GM19397 (cell line): Measurements from ENCODE around the gene UNC5B.

Experiments used
- ATAC-seq: cut with Tn5 transposase; IDR thresholded peaks from one replicate; pipeline ENCODE4 v1.9.1; 2021; ENCODE audit warnings: mild to moderate bottlenecking, moderate library complexity; ENCODE audit not compliant: unreplicated experiment

Gene UNC5B

DNA sequence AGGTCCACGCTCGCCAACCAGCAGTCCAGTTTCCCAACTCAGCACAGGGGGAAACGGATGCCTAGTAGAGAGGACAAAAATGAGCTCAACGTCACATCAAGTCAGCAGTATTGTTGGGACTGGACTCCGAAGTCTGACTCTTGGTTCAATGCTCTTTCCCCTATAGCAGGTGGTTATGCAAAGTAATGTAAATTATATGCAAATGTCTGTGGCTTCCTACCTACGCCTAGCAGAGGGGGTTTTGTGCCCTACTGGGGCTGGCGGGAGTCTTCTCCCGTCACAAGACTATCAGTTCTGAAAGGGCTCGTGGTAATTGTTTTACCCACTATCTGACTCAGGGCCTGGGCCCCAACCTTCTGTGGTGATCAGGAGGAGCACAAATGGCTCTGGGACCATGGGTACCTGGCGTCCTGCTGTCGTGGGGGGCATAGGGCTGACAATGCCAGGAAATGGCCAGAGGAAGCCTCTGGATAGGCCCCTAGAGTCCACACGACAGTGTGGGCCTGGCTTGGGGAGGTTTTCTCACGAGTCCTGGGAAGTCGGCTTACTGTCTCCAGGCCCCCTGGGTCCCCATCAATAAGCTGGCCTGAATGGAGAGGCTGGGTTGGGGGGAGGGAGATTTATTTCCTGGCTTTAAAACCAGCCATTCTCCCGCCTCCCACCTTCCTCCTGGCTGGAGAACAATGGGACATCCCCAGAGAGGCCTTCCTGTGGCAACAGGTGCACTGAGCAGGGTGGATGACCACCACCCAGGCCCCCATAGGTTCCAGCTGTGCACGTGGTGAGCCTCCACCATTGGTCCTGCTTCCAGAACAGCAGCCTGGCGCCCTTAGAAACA is 41.8 kb downstream of the UNC5B start:
- ATAC-seq, result no peak

DNA sequence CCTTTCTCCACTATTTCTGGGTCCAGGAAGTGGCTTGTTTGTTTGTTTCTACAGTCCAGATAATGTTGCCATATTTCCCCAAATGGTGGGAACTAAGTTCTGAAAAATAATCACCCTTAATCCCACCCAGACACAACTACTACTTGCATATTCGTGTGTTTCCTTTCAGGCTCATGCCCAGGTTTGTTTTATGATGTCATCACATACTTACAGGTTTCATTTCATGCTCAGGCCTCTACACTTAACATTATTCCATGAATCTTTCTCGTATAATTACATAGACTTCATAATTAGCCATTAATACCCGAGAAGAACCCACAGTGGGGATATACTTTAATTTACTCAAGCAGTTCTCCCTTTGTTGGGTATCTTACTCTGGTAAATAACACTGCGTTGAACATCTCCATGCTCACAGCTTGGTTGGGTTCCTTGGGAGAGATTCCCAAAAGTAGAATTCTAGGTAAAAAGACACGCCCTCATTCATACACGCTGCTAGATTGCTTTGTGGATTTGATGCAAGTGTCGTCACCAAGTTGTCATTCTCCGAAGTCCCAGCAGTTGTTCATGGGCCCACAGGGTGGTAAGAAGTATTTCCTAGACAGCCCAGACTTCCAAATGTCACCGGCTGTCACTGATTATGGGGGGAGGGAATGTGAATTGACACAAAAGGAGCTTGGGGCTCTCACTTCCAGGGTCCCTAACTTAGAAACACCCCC is 42.6 kb downstream of the UNC5B start:
- no peak for ATAC-seq

DNA sequence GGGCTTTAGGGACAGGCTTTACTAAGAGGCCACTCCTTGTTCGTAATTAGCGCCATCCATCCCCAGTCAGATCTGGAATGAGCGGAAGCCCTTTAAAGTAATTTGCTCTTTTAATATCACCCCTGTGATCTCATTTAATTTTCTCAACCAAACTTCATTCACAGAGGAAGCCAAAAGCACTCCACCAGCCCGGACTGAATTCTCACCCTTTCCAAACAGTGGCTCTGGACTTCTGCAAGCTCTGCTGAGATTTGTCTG is 43.1 kb downstream of the UNC5B start:
- no peak for ATAC-seq

DNA sequence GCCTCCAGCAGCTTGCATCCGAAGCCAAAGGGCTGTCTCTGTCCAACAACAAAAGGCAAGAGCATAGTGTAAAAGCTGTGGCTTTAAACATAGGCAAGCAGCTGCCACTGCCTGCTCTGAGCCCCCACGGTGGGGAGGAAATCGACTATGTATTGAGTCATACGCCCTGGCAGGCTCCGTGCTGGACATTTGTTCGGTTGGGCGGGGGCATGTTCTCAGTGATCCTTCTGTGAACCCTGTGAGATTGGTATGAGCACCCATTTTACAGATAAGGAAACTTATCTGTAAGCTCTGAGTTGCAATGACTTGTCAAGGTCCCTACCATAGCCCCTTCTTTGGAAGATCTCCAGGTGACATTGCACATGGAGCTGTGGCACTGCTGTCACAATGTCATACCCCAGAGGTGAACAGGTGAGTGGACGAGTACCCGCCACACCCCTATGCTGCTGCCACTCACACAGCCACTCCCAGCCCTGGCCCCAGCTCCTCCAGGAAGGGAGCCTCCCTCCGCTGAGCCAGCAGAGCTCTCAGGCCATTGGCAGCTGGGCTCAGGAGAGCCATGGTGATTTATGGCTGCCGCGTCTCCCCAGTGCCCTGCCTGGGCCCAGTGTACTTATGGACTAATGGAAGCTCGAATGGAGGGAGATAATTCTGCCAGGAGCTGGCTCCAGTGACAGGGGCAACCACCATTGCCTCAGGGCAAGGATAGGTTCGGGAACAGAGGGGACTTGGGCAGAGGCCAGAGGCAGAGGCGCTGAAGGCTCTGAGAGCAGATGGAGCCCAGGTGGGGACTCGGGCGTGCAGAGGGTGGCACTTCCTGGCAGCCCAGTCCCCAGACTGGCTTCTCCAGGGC is 43.7 kb downstream of the UNC5B start:
- ATAC-seq, result no peak

DNA sequence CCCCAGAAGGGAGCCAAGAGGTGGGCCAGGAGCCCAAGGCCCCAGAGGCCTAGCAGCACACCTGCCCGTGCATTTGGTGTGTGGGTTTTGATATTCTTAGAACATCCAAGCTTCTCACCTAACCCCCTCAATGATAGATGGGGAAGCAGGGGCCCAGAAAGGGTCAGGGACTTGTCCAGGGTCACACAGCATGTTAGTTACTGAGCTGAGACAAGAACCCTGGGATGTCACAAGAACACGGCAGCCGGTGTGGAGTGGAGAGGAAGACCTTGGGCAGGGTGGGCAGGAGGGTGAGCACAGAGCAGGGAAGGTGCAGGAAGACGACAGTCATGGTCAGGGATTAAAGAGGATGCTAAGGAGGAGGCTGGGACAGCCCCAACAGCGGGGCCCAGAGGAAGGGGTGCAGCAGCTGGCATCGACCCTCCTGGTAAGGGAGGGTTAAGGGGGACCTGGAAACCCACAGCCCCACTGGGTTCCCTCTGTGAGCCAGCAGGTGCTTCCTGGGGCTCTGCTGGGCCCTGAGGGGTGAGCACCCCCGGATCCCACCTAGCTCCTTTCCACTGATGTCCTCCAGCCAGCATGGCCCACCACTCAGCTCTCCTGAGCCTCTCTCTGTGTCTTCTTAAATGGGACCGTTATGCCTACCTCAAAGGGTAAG is 44.4 kb downstream of the UNC5B start:
- no peak for ATAC-seq

DNA sequence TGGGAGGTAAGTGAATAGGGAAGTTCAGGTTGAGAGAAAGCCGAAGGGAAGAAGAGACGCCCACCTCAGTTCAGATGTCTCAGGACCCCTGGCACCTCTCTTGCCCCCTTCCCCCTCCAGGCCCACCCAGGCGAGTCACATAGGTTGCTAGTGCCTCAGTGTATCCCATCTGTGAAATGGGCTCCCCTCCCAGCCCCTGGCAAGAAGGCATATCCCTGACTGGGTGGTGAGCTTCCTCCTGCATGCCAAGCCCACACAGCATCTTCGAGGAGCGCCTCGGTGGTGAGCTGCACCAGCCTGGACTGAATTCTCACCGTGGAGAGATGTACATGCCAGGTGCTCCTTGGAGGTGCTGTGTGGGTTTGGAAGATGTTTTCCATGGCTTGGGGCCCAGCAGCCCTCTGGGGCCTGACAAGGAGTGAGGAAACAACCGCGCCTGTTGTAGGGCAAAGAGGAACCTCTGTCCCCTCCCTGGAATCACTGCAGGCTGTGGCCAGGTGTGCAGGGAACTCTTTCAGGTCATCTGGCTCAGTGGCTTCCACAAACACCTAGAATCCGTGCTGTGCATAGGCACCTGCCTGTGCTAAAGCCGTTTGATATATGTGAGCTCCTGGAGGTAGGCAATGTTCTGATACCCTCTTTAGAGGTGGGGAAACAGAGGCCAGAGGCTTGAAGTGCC is 45.1 kb downstream of the UNC5B start:
- ATAC-seq, result no peak

DNA sequence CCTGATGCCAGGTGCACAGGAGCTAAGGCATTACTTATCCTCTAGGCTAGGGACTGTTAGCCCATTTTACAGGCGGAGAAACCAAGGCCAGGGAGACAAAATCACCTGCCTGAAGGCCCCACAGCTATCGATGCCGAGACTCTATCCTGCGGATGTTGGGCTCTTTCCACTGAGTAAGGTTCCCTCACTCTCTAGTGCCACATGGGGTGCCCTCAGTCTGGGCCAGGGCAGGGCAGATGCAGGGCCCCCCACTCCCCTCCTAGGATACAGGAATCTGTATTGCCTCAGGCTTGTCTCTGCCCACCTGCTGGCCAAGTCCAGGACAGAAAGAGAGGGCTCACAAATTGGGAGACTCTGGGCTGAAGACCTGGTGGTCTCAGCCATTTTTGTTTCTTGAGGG is 45.7 kb downstream of the UNC5B start:
- ATAC-seq, result no peak

DNA sequence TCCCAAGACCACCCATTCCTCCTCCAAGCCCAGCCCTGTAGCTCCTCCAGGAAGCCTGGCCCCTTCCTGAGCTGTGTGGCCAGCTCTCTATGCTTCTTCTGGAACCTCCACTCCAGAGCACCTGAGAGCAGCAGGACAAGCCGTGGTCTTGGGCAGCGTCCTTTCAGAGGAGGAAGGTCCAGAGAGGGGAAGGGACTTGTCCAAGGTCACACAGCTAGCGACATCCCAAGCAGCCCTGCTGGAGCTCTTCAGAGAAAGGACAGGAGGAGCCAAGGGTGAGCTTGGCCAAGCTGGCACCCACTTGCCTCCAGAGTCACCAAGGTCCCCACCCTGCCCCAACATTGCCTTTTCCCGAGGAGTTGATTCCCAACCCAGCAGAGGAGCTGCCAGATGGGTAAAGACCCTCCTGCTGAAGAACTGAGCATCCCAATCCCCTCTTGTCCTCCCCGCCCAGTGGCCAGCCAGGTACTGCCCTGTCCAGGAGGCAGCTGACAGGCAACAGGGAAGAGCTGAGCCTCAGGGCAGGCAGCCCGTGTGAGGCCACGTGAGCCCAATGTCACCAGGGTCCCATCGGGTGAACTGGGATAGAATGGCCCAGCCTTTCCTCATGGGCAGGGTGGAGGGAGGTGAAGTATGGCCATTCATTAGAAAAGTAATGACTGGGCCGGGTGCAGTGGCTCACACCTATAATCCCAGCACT is 46.2 kb downstream of the UNC5B start:
- ATAC-seq, result no peak

DNA sequence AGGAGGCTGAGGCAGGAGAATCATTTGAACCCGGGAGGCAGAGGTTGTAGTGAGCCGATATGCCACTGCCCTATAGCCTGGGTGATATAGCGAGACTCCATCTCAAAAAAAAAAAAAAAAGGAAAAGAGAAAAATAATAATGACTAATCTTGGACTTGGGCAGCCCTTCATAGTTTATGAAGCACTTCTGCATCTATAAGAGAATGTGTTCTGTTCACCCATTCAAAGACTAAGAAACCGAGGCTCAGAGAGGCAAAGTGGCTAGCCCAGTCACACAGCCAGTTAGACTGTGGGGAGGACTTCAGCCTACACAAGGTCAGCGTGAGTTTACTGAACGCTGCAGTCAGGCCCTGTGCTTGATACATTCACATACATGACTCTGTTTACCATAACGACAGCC is 46.9 kb downstream of the UNC5B start:
- ATAC-seq, result no peak

DNA sequence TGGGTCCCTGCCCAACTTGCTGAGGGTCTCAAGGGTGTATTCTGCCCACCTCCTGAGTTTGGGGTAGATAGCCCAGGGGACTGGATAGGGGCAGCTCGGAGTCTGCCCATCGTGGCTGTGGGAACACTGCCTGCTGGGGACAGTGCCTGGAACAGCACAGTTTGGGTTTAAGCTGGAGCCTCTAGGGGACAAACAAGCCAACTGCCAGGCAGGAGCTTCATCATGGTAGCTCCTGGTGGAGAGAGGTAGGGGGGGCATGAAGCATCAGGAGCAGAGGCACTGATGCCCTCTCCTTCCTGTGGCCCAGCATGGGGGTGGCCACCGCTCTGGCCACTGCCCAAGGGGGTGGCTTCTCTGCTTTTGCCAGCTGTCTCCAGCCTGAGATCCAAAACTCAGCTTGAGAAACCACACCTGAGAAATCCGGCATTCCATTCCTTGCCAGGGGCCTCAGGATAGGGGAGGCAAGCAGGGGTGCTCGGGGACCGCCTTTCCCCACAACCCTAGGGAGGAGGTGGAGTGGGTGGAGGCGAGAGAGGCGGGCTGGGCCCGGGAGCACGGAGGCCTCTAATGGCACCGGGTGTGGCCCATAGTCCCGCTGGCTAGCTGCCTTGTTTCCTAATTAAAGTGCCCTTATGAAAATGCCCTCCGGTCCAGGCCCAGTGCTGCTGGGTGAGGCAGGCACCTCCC is 47.6 kb downstream of the UNC5B start:
- no peak for ATAC-seq

DNA sequence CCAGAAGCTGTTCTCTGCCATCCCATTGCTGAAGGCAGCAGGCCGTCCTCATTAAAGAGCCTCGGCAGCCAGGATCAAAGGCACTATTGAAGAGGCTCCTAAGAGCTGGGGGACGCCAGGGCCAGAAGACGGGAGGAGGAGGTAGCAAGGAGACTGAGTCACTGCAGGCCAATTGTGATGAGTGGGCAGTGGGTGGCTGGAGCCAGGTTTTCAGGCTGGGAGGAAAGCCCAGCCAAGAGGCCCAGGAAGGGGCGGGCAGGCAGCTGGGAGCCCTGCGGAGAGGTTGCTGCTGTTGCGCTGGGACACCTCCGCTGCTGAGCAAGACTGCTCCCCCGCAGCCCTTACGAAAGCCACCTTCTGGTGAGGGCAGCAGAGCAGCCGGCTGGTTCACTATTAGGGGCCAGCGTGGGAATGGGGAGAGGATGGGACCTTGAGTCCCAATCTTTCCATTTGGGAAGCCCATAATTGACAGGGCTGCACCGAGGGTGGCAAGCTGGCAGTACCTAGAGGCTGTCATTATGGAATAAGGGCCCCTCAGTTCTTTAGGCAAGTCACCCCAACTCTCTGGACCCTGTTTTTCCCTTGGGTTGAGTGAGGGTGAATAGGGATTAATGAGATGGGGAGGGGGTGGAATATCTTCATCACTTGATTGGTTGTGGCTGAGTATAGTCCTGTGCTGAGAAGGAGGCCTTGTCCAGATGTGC is 48.4 kb downstream of the UNC5B start:
- ATAC-seq, result no peak

DNA sequence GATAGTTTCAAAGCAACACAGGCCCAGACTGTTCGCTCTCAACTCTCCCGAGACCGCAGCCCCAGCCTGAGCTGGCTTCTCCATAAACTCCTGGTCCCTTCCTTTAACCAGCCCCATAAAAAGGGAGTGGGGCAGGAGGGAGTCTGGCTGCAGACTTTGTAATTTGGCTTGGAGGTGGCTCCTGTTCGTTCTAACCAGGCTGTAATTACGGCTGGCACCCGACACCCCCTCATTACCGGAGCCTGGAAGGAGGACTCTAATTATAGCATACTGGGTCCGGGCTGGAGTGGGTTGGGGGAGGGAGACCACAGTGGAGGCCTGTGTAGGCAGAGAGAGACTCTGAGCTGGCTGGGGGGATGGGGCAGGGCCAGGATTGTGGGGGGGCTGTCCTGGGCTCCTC is 49.7 kb downstream of the UNC5B start:
- no peak for ATAC-seq

DNA sequence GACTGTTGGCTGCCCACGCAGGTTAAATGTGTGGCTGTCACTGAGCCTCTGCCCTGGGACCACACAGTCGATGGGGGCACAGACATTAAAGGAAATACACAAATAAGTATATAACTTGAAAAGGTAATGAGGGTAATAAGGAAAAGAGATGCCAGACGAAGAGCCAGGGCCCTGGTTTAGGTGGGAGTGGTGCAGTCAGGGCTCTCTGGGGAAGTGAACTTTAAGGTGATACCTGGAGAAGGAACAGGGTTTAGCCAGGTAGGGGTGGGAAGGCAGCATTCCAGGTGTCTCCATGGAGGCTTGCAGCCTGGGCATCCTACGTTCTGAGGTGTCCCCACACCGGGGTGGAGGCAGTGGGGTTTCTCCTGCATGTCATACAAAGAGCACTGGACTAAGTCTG is 50.4 kb downstream of the UNC5B start:
- no peak for ATAC-seq

DNA sequence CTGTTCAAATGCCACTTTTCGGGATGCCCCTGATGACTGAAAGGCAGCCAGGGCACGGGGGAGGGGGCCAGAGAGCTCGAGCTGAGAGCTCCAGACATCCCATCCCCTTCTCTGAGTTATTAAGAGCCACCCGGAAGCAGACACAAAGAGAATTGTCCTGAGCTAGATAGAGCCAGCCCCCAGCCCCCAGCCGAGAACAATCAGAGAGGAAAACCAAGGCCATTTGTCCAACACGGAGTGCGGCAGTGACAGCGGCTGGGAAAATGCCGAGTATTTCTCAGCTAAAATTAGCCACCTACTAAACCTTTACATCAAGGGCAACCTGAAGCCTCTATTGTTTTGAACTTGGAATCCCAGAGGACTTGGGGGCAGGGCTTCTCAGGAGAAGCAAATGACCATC is 51.0 kb downstream of the UNC5B start:
- no peak for ATAC-seq

DNA sequence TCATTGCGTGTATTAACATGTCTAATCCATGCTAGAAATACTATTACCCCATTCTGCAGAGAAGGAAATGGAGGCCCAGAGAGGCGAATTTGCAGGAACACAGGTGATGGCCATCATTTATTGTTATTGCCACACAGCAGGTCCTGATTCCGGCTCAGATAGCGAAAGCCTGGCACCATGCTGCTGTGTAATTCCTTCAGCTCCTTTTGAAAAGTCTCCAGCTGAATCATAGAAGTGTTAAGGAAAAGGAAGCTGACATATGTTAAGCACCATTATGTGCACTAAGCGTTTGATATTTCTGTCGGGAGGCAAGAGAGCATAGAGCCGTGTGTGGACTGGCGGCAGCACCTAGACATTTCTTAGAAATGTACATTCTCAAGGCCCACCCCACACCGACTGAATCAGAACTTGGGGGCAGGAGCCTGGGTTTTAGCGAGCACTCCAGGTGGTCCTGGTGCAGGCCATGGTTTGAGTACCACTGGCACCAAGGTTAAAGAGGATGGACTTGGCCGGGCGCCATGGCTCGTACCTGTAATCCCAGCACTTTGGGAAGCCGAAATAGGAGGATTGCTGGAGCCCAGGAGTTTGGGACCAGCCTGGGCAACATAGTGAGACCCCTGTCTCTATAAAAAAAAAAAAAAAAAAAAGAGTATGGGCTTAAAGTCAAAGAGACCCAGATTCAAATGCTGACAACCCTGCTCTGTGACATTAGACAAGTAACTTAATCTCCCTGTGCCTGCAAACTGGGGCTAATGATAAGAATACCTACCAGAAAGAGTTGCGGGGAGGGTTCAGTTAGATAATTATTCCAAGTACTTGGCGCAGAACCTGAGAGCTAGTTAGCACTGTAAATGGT is 52.2 kb downstream of the UNC5B start:
- ATAC-seq, result no peak

DNA sequence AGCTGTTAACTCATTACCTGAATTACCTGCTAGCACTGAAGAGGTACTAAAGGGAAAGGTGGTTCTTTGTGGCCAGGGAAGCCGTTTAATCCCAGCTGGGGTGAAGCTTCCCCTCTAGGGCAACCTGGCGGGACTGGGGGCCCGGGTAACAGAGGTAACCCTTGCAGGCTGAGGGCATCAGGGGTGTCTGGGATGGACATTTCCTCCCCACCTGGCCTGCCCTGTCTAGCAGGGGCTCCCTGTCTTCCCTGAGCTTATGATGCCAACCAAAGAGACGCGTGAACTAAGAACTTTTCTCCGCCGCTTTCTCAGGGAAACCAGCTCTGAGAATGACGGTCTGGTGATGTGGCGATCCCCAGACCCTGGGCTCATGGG is 52.8 kb downstream of the UNC5B start:
- ATAC-seq, result no peak

DNA sequence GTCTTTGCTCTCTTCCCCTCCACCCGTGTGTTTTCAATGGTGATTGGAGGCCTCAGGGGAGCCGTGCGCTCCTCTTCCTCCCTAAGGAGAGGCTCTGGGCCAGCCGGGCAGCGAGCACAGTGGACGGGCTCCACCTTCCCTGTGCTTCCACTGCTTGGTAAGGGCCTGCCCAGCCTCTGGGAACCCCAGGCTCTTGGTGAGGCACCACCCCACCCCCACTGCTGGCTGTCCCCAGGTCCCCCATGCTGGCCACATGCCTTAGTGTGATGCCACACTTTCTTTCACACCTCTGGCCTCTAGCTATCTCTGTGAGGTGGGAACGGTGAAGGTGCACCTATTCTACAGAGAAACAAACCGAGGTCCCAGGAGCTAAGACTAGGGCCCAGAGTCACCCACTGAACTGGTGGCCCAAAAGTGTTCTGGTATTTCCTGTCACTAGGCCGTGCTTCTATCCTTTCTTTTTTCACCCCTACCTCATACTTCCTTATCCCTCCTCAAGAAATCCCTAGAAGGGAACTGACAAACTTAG is 53.3 kb downstream of the UNC5B start:
- ATAC-seq, result no peak
